AG10803 (cell line): ENCODE results near the gene PLBD2.

ENCODE experiments used
- DNase-seq: peaks from one replicate; pipeline ENCODE4 v3.0.0; 2010; ENCODE audit warnings: low read depth
- H3K4me3 ChIP-seq: 2 replicates; pipeline ENCODE4 v1.5.1; 2011; ENCODE audit warnings: mild to moderate bottlenecking, low read length, control low read depth
- TF ChIP-seq, protein P1 (sequence below): conservative IDR thresholded peaks from 2 replicates; pipeline ENCODE4 v1.5.1; 2011; ENCODE audit warnings: mild to moderate bottlenecking, low read length, control low read depth, inconsistent platforms

PLBD2 gene

DNA sequence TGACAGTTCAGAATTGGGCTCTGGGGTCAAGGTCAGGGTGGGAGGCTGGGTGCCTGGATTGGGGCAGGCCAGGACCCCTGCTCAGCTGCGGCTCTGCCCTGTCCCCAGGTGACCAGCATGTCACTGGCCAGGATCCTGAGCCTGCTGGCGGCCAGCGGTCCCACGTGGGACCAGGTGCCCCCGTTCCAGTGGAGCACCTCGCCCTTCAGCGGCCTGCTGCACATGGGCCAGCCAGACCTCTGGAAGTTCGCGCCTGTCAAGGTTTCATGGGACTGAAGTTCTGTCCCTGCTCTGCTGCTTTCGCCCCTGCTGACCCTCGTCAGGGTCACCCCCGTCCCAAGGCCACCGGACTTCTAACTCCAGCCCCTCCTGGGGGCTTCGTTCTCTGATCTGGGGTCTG is 30.0 kb downstream of the PLBD2 start:
- H3K4me3 ChIP-seq, result no peak overlapping the region
- TF ChIP-seq, protein P1, sequence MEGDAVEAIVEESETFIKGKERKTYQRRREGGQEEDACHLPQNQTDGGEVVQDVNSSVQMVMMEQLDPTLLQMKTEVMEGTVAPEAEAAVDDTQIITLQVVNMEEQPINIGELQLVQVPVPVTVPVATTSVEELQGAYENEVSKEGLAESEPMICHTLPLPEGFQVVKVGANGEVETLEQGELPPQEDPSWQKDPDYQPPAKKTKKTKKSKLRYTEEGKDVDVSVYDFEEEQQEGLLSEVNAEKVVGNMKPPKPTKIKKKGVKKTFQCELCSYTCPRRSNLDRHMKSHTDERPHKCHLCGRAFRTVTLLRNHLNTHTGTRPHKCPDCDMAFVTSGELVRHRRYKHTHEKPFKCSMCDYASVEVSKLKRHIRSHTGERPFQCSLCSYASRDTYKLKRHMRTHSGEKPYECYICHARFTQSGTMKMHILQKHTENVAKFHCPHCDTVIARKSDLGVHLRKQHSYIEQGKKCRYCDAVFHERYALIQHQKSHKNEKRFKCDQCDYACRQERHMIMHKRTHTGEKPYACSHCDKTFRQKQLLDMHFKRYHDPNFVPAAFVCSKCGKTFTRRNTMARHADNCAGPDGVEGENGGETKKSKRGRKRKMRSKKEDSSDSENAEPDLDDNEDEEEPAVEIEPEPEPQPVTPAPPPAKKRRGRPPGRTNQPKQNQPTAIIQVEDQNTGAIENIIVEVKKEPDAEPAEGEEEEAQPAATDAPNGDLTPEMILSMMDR, result no peak
- no peak for DNase-seq

DNA sequence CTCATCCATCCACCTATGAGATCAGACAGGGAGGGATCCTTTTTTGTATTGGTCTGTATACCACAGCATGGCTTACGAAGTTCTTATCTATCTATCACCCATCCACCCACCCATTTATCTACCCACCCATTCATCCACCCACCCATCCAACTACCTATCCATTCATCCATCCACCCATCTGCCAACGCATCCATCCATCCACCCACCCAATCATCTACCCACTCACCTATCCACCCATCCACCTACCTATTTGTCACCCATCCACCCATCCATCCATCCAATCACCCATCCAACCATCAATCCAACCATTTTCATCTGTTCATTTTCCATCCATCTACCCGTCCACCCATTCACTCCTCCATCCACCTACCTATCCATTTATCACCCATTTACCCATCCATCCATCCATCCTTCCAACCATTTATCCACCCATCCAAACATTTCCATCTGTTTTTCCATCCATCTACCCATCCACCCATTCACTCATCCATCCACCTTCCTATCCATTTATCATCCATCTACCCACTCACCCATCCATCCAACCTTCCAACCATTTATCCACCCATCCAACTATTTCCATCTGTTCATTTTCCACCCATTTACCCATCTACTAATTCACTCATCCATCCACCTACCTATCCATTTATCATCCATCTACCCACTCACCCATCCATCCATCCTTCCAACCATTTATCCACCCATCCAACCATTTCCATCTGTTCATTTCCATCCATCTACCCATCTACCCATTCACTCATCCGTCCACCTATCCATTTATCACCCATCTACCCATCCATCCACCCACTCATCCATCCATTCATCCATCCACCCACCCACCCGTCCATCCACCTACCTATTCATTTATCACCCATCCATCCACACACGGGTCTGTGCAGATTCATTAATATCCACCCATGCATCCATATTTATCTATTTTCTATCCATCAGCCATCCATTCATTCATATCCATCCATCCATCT is 32.0 kb downstream of the PLBD2 start:
- TF ChIP-seq, protein P1, result no peak
- no peak overlapping the region for H3K4me3 ChIP-seq
- no peak for DNase-seq

DNA sequence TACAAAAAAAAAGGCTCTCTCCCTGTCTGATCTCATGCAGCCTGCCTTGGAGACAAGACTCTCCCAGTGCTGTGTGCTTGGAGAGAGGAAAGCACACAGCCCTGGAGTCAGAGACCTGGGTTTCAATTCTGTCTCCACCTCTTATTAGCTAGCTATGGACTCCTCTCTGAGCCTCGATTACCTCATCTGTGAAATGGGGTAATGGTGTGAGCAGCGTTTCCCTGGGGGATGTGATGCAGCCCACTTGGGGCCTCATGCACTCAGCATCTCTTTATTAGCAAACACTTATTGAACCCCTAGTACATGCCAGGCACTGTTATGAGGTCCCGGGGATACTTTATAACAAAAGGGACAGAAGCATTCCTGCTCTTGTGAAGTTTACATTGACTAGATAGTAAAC is 32.8 kb downstream of the PLBD2 start:
- no peak overlapping the region for H3K4me3 ChIP-seq
- TF ChIP-seq, protein P1, result no peak
- no peak for DNase-seq

DNA sequence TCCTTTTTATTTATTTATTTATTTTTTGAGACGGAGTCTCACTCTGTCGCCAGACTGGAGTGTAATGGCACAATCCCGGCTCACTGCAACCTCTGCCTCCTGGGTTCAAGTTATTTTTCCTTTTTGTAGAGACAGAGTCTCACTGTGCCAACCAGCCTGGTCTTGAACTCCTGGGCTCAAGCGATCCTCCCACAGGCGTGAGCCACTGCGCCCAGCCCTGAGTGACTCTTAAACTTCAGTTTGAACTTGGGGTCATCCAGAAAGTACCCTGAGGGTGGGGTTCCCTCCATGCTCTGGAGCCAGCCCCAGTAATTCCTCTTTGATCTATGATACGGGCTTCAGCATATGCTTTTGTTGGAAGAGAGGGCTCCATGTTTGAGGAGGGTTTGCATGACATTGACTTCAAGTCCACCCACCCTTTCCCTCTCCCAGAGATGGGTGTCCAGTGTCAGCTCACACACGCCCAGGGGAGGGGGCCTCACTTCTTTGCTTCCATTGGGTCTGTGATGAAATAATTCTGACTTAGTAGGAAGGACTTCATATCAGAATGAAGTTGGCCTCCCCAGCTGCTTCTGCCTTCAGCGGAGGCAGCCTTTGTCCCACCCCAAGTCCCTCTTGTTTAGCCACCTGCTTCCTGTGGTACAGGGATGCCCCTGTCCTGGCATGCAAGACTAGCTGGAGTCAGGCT is 33.4 kb downstream of the PLBD2 start:
- no peak for DNase-seq
- TF ChIP-seq, protein P1, result no peak
- no peak overlapping the region for H3K4me3 ChIP-seq

DNA sequence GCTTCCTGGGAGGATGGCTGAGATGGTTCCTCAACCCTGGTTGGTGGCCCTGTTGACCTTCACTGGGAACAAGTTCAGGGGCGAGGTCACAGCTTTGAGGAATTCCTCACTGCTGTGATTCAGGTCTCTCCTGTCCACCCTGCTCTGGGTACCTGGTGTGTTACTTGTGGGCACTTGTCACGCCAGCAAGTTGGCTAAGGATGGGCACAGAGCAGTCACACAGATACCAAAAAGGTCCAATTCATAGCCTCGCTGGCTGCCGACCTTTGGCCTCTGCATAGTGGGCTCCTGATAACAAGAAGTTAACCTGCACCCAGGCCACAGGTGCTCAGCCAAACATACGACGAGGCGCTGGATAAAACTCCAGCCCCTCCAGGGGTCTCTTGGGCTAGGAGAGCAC is 34.1 kb downstream of the PLBD2 start:
- no peak for DNase-seq
- H3K4me3 ChIP-seq, result no peak overlapping the region
- TF ChIP-seq, protein P1, result no peak

DNA sequence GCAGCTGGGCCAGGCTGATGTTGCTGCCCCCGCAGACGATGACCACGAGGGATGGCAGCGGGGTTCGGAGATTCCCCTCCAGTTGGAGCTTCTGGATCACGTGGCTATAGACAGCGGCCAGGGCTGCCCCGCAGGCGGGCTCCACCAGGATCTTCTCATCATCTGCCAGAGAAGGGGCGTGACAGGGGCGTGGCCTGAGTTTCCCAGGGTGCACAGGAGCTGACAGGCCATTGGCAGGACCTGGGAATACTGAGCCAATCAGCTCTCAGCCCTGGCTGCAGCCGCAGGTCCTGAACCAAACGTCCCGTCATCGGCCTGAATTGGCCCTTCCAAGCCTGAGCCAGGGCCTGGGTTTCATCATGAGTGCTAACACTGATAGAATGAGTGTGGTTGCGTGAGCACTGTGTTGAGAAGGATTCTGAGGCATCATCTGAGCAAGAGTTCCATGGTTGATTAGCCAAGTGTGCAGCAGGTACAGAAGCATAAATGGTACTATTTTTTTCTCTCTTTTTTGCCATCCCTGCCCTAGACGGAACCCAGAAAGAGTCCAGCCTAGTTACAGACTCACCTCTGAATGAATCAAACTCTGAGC is 34.7 kb downstream of the PLBD2 start:
- DNase-seq, result peak; percentile 8
- TF ChIP-seq, protein P1, result no peak
- H3K4me3 ChIP-seq, result no peak overlapping the region
